ENCODE data around the gene ZSWIM8.
A peak's percentile ranks its signal among the peaks of the same experiment; 100 is the strongest.

The ZSWIM8 gene

GRCh38 chr10:73841526-73842285 lies 56.3 kb downstream of the ZSWIM8 start:
- peak; percentile 25 for DNase-seq (ENCODE audit: extremely low read depth, low read depth)
- TF ChIP-seq, protein P1, sequence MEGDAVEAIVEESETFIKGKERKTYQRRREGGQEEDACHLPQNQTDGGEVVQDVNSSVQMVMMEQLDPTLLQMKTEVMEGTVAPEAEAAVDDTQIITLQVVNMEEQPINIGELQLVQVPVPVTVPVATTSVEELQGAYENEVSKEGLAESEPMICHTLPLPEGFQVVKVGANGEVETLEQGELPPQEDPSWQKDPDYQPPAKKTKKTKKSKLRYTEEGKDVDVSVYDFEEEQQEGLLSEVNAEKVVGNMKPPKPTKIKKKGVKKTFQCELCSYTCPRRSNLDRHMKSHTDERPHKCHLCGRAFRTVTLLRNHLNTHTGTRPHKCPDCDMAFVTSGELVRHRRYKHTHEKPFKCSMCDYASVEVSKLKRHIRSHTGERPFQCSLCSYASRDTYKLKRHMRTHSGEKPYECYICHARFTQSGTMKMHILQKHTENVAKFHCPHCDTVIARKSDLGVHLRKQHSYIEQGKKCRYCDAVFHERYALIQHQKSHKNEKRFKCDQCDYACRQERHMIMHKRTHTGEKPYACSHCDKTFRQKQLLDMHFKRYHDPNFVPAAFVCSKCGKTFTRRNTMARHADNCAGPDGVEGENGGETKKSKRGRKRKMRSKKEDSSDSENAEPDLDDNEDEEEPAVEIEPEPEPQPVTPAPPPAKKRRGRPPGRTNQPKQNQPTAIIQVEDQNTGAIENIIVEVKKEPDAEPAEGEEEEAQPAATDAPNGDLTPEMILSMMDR (IDR thresholded peaks at IDR 0.05; ENCODE audit: low read depth, low read length), result no peak

GRCh38 chr10:73842349-73842748 lies 56.9 kb downstream of the ZSWIM8 start:
- TF ChIP-seq, protein P1 (IDR thresholded peaks at IDR 0.05; ENCODE audit: low read depth, low read length), result no peak
- DNase-seq (ENCODE audit: extremely low read depth, low read depth), result no peak

GRCh38 chr10:73843261-73843660 lies 57.9 kb downstream of the ZSWIM8 start:
- no peak for DNase-seq (ENCODE audit: extremely low read depth, low read depth)
- TF ChIP-seq, protein P1 (IDR thresholded peaks at IDR 0.05; ENCODE audit: low read depth, low read length), result no peak

GRCh38 chr10:73847031-73847430 lies 61.6 kb downstream of the ZSWIM8 start:
- DNase-seq (ENCODE audit: extremely low read depth, low read depth), result no peak

GRCh38 chr10:73848821-73849489 lies 63.5 kb downstream of the ZSWIM8 start:
- DNase-seq (ENCODE audit: extremely low read depth, low read depth), result peak; percentile 46
- TF ChIP-seq, protein P1 (IDR thresholded peaks at IDR 0.05; ENCODE audit: low read depth, low read length), result peak; percentile 100

More at GRCh38 chr10:73847031-73847430, 61.6 kb downstream of the ZSWIM8 start:
- TF ChIP-seq, protein P1 (IDR thresholded peaks at IDR 0.05; ENCODE audit: low read depth, low read length), result no peak

GRCh38 chr10:73850211-73850610 lies 64.8 kb downstream of the ZSWIM8 start:
- TF ChIP-seq, protein P1 (IDR thresholded peaks at IDR 0.05; ENCODE audit: low read depth, low read length), result no peak
- DNase-seq (ENCODE audit: extremely low read depth, low read depth), result no peak

- TF ChIP-seq, protein P1 (IDR thresholded peaks at IDR 0.05; ENCODE audit: low read depth, low read length), result 0 out of 2 replicates have a peak, but pooled peaks have one; percentile 2
- DNase-seq (ENCODE audit: extremely low read depth, low read depth), result peak; percentile 97
Measured at GRCh38 chr10:73850863-73851461, 65.6 kb downstream of the ZSWIM8 start.

All from AG09319 (cell line).